ENCODE measurements around the gene TBC1D23.

The TBC1D23 gene

GRCh38 chr3:100374521-100374920 lies 113.7 kb downstream of the TBC1D23 start:
- Histone ChIP-seq H3K79me2 (ENCODE audit: insufficient read depth, low read length) (no peaks in the 10 kb centered on the region), H3K4me1 (ENCODE audit: insufficient read depth, low read length, poor library complexity, severe bottlenecking) (no peaks in the 10 kb centered on the region), H3K9me3 (ENCODE audit: insufficient read depth, low read depth, low read length) (no peaks in the 10 kb centered on the region), H3K9ac (ENCODE audit: low read depth, low read length, poor library complexity, severe bottlenecking) (no peak overlapping the region), H3F3A (ENCODE audit: low read depth) (no peaks in the 10 kb centered on the region), H4K20me1 (ENCODE audit: insufficient read depth, low read length, poor library complexity, severe bottlenecking) (no peaks in the 10 kb centered on the region), H2AFZ (ENCODE audit: low read length) (no peak overlapping the region), H3K27me3 (ENCODE audit: insufficient read depth, low read length, poor library complexity, severe bottlenecking) (no peaks in the 10 kb centered on the region), H3K9me2 (replicated peaks; ENCODE audit: low read depth, low read length) (no peaks in the 10 kb centered on the region), H3K4me3 (ENCODE audit: low read length, poor library complexity, severe bottlenecking) (no peak overlapping the region), H3K4me2 (ENCODE audit: low read depth, low read length, poor library complexity, severe bottlenecking) (no peak overlapping the region), H3K36me3 (ENCODE audit: insufficient read depth, low read length) (peaks cover 91% of the 10 kb centered on the region)
- TF ChIP-seq EZH2phosphoT487 (IDR thresholded peaks at IDR 0.05; ENCODE audit: borderline replicate concordance) (no peak), CTCF (conservative IDR thresholded peaks at IDR 0.05; ENCODE audit: low read length) (no peak)
